SU-DHL-6 (cell line): ENCODE measurements around the gene CXorf38.

Experiments used
- H2AFZ ChIP-seq: fragments of 200-600 bp; sonication (generic); 2 replicates; pipeline ENCODE4 v1.6.1; 2014; ENCODE audit warnings: low read depth, mild to moderate bottlenecking, moderate library complexity, mixed read lengths, antibody characterized with exemption, low read length; ENCODE audit not compliant: severe bottlenecking
- H3F3A ChIP-seq: fragments of 200-600 bp; shearing (Covaris generic); 2 replicates; pipeline ENCODE4 v1.6.0; 2016; ENCODE audit warnings: antibody characterized with exemption, mild to moderate bottlenecking; ENCODE audit not compliant: insufficient read depth
- H3K27ac ChIP-seq: fragments of 200-600 bp; sonication (generic); 2 replicates; pipeline ENCODE4 v1.5.1; 2016; ENCODE audit warnings: low read depth, mild to moderate bottlenecking, low read length, moderate library complexity, mixed read lengths
- H3K27me3 ChIP-seq: fragments of 200-600 bp; sonication (generic), shearing (Covaris generic); 2 replicates; pipeline ENCODE4 v1.6.0; 2014; ENCODE audit warnings: mild to moderate bottlenecking, low read length
- H3K36me3 ChIP-seq: fragments of 200-600 bp; sonication (generic); 2 replicates; pipeline ENCODE4 v1.6.1; 2014; ENCODE audit warnings: mild to moderate bottlenecking, low read length, mixed read lengths
- H3K4me2 ChIP-seq: fragments of 300-600, 200-600 bp; shearing (Covaris generic), sonication (generic); 2 replicates; pipeline ENCODE4 v1.6.0; 2014; ENCODE audit warnings: low read length, low read depth, mild to moderate bottlenecking; ENCODE audit not compliant: poor library complexity, severe bottlenecking
- H3K4me3 ChIP-seq: fragments of 200-600 bp; sonication (generic); 2 replicates; pipeline ENCODE4 v1.5.1; 2014; ENCODE audit warnings: antibody characterized with exemption, low read length, mild to moderate bottlenecking, mixed read lengths; ENCODE audit not compliant: insufficient read depth, poor library complexity, severe bottlenecking
- H3K79me2 ChIP-seq: fragments of 200-600 bp; sonication (generic); 2 replicates; pipeline ENCODE4 v1.6.1; 2014; ENCODE audit warnings: mild to moderate bottlenecking, low read length, moderate library complexity; ENCODE audit not compliant: insufficient read depth
- H3K9ac ChIP-seq: fragments of 200-600 bp; sonication (generic); 2 replicates; pipeline ENCODE4 v1.7.0; 2014; ENCODE audit warnings: mild to moderate bottlenecking, low read length
- H3K9me2 ChIP-seq: fragments of 200-600 bp; sonication (generic); replicated peaks from 2 replicates; pipeline ENCODE4 v1.6.1; 2014; ENCODE audit warnings: low read length; ENCODE audit not compliant: insufficient read depth
- H3K9me3 ChIP-seq: fragments of 200-600 bp; sonication (generic); 2 replicates; pipeline ENCODE4 v1.6.1; 2014; ENCODE audit warnings: low read length, mixed read lengths; ENCODE audit not compliant: insufficient read depth
- H4K20me1 ChIP-seq: fragments of 200-600 bp; sonication (generic); 2 replicates; pipeline ENCODE4 v1.6.1; 2014; ENCODE audit warnings: low read depth, mild to moderate bottlenecking, antibody characterized with exemption, low read length, moderate library complexity, mixed read lengths
- EZH2phosphoT487 ChIP-seq: fragments of 200-600 bp; sonication (generic), shearing (Covaris generic); conservative IDR thresholded peaks from 2 replicates; pipeline ENCODE4 v1.6.1; 2018; ENCODE audit warnings: mild to moderate bottlenecking, antibody characterized with exemption, low read length, moderate library complexity, mixed read lengths
- TF ChIP-seq, protein P1 (sequence below): fragments of 200-600 bp; sonication (generic); IDR thresholded peaks from one replicate; pipeline ENCODE4 v1.5.1; 2017; ENCODE audit warnings: antibody characterized with exemption, mild to moderate bottlenecking, low read length, moderate library complexity; ENCODE audit not compliant: insufficient read depth, poor library complexity, severe bottlenecking

CXorf38 gene

DNA sequence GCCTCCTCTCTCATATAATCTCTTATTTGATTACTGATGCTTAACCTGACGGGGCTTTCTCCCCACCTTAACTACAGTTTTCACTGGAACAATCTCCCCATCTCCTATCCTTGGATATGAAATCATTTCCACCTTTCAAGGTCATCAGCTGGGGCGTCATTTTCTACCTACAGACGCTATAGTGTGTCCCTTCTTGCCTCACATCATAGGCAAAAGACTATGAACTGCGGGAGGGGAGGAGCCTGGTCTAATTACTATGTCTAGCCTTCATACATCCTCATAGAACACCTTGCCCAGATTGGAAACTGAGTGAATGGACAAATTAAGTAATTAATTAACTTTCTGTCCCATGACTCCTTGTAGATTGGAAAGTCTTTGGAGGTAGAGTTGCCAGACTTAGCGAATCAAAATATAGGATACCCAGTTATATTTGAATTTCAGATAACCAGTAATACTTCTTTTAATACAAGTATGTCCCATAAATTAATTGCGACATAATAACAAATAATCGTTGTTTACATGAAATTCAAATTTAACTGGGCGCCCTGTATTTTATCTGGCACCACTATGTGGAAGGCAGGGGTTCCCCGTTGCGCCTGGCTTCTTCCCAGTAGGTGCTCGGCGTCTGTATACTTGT is 67.3 kb downstream of the CXorf38 start:
- Histone ChIP-seq H4K20me1 (no peaks in the 10 kb centered on the region), H2AFZ (peak overlapping the region; percentile 64), H3K27ac (peak overlapping the region; percentile 47), H3K9ac (peak overlapping the region; percentile 77), H3K4me2 (peak overlapping the region; percentile 90), H3K27me3 (no peaks in the 10 kb centered on the region), H3K79me2 (peaks cover 26% of the 10 kb centered on the region), H3K4me3 (peak overlapping the region; percentile 75), H3F3A (no peaks in the 10 kb centered on the region), H3K36me3 (no peaks in the 10 kb centered on the region), H3K9me2 (no peaks in the 10 kb centered on the region), H3K9me3 (no peaks in the 10 kb centered on the region)
- no peak for TF ChIP-seq EZH2phosphoT487
- TF ChIP-seq, protein P1, sequence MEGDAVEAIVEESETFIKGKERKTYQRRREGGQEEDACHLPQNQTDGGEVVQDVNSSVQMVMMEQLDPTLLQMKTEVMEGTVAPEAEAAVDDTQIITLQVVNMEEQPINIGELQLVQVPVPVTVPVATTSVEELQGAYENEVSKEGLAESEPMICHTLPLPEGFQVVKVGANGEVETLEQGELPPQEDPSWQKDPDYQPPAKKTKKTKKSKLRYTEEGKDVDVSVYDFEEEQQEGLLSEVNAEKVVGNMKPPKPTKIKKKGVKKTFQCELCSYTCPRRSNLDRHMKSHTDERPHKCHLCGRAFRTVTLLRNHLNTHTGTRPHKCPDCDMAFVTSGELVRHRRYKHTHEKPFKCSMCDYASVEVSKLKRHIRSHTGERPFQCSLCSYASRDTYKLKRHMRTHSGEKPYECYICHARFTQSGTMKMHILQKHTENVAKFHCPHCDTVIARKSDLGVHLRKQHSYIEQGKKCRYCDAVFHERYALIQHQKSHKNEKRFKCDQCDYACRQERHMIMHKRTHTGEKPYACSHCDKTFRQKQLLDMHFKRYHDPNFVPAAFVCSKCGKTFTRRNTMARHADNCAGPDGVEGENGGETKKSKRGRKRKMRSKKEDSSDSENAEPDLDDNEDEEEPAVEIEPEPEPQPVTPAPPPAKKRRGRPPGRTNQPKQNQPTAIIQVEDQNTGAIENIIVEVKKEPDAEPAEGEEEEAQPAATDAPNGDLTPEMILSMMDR, result no peak

DNA sequence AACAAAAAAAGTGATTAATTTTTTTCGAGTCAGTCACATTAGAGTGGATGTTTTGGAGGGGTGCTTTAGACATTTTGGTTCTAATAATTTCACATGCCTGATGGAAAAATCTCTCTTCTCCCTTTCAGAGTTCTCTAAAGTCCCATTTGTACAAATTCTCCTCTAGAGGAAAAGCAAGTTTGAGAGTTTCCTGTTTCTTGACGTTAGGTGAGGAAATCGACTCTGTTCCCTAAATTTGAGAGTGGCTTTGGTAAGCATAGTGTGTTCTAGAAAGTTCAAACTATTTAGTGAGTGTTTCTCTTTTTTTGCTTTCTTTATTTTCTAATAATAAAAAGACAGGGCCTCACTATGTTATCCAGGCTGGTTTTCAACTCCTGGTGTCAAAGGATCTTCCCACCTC is 68.2 kb downstream of the CXorf38 start:
- Histone ChIP-seq H3K4me2 (no peak overlapping the region), H2AFZ (no peak overlapping the region), H3K9me3 (no peaks in the 10 kb centered on the region), H3K27ac (no peak overlapping the region), H3F3A (no peaks in the 10 kb centered on the region), H4K20me1 (no peaks in the 10 kb centered on the region), H3K79me2 (peaks cover 25% of the 10 kb centered on the region), H3K36me3 (no peaks in the 10 kb centered on the region), H3K4me3 (no peak overlapping the region), H3K27me3 (no peaks in the 10 kb centered on the region), H3K9me2 (no peaks in the 10 kb centered on the region), H3K9ac (no peak overlapping the region)
- no peak for TF ChIP-seq EZH2phosphoT487
- TF ChIP-seq, protein P1, result no peak

DNA sequence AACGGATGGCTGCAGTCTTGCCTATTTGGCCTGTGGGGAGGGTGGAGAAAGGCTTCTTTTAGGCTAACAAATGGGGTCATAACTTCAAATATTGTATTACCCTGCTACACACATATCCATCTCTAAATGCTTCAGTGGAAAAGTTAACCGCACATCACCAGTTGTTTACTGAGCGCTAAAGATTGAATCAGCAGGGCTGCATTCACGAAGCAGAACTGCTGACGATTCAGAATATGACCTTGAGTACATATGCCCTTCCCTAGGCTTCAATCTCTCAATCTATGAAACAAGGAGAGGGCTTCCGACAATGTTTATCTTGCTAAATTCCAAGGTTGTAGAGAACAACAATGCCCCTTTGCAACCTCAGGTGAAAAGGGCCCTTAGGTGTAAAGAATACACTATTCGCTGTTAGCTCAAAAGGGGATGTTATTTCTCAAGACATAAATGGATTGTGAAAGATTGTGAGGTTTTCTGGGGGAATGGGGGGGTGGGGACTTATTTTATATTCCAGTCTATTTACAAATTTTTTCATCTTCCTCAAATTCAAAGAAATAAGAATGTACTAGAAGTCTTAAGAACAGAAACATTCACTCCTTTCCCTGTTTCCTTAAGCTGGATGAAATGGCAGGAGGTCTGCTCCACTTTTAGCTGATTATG is 69.2 kb downstream of the CXorf38 start:
- H3K27ac ChIP-seq, result no peak overlapping the region

More for the DNA sequence above, 69.2 kb downstream of the CXorf38 start:
- Histone ChIP-seq H3K9me3 (no peaks in the 10 kb centered on the region), H3F3A (no peaks in the 10 kb centered on the region), H3K36me3 (no peaks in the 10 kb centered on the region), H2AFZ (no peak overlapping the region), H3K27me3 (no peaks in the 10 kb centered on the region), H3K79me2 (peaks cover 18% of the 10 kb centered on the region), H3K9me2 (no peaks in the 10 kb centered on the region), H3K4me3 (no peak overlapping the region), H3K4me2 (no peak overlapping the region), H4K20me1 (no peaks in the 10 kb centered on the region), H3K9ac (no peak overlapping the region)
- TF ChIP-seq EZH2phosphoT487, result no peak
- TF ChIP-seq, protein P1, result no peak
